Activated gamma-delta T cell treated with Interleukin-2 at 50 U/mL for 16 hours (primary cell): ENCODE data around the gene PLEKHA6.

ENCODE experiments used
- DNase-seq: peaks from one replicate; pipeline ENCODE4 v3.0.0-alpha.2; 2020

PLEKHA6 gene

GRCh38 chr1:204307334-204307883 is 52.3 kb downstream of the PLEKHA6 start:
- no peak for DNase-seq

- no peak for DNase-seq
Measured at GRCh38 chr1:204306076-204306475, 53.7 kb downstream of the PLEKHA6 start.

- no peak for DNase-seq
Measured at GRCh38 chr1:204304067-204304466, 55.7 kb downstream of the PLEKHA6 start.

GRCh38 chr1:204302769-204303168 is 57.0 kb downstream of the PLEKHA6 start:
- DNase-seq: no peak

GRCh38 chr1:204301171-204301957 is 58.4 kb downstream of the PLEKHA6 start:
- DNase-seq: no peak

GRCh38 chr1:204299814-204300365 is 59.8 kb downstream of the PLEKHA6 start:
- no peak for DNase-seq

- DNase-seq: no peak
Measured at GRCh38 chr1:204296431-204296988, 63.2 kb downstream of the PLEKHA6 start.

- no peak for DNase-seq
Measured at GRCh38 chr1:204295671-204296070, 64.1 kb downstream of the PLEKHA6 start.

GRCh38 chr1:204294357-204294756 is 65.4 kb downstream of the PLEKHA6 start:
- DNase-seq: no peak

GRCh38 chr1:204293605-204294337 is 66.0 kb downstream of the PLEKHA6 start:
- no peak for DNase-seq

- no peak for DNase-seq
Measured at GRCh38 chr1:204292740-204293139, 67.0 kb downstream of the PLEKHA6 start.

- no peak for DNase-seq
Measured at GRCh38 chr1:204289280-204289679, 70.4 kb downstream of the PLEKHA6 start.

- no peak for DNase-seq
Measured at GRCh38 chr1:204288021-204288588, 71.6 kb downstream of the PLEKHA6 start.

GRCh38 chr1:204287466-204287891 is 72.2 kb downstream of the PLEKHA6 start:
- no peak for DNase-seq

- DNase-seq: peak; percentile 32
Measured at GRCh38 chr1:204286831-204287421, 72.8 kb downstream of the PLEKHA6 start.

GRCh38 chr1:204286315-204286714 is 73.4 kb downstream of the PLEKHA6 start:
- no peak for DNase-seq

- no peak for DNase-seq
Measured at GRCh38 chr1:204285436-204286305, 74.1 kb downstream of the PLEKHA6 start.

GRCh38 chr1:204284929-204285328 is 74.8 kb downstream of the PLEKHA6 start:
- DNase-seq: no peak

- DNase-seq: no peak
Measured at GRCh38 chr1:204283711-204284651, 75.7 kb downstream of the PLEKHA6 start.

GRCh38 chr1:204282761-204283221 is 76.9 kb downstream of the PLEKHA6 start:
- DNase-seq: no peak
